ENCODE data around the gene PODN.

Gene PODN

DNA sequence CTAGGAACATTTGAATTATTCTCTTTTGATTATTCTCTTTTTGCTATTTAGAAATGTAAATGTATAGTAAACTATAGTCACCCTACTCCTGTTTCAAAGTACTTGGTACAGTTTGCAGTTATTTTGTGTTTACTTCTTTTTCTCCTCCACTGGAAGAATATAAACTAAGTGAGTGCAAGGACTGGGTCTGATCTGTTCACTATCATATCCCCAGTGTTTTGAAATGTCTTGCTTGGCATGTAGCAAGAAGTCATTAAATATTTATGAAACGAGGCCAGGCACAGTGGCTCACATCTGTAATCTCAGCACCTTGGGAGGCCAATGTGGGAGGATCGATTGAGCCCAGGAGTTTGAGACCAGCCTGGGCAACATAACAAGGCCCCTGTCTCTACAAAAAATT is 35.8 kb upstream of the PODN start:
- no peaks in the 10 kb centered on the region for H3K27me3 ChIP-seq (ENCODE audit: control insufficient read depth in 1 of 2, insufficient read depth in 2 of 2, low read length in 2 of 2)
- H3K27ac ChIP-seq (ENCODE audit: low read depth, low read length), result no peak overlapping the region

DNA sequence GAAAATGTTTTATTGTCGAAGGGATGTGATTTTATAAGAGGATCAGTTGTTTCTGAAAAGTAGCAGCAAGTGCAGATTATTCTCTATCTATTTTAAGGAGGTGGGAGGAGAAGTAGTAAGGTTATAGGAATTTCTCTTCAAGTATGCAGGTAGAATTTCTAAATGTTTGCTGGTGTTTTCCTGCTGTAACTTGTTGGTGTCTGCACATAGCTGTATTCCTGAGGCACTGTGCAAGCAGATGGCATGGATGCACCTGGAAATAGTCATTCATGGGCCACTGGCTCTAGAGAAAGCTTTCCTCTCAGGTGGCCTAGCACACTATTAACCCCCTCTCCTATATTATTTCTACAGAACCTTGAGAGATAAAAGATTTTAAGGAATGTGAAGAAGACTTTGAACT is 30.3 kb upstream of the PODN start:
- Histone ChIP-seq H3K36me3 (ENCODE audit: control insufficient read depth in 1 of 2, insufficient read depth in 2 of 2, low read length in 2 of 2) (peaks cover 6 to 28% of the 10 kb centered on the region in 2 donors), H3K9me3 (ENCODE audit: control insufficient read depth in 1 of 2, low read length in 2 of 2) (no peaks in the 10 kb centered on the region), H3K9ac (ENCODE audit: low read depth in 1 of 2, low read length in 2 of 2) (no peak overlapping the region), H3K27me3 (ENCODE audit: control insufficient read depth in 1 of 2, insufficient read depth in 2 of 2, low read length in 2 of 2) (no peaks in the 10 kb centered on the region), H3K4me3 (ENCODE audit: low read depth in 1 of 2, low read length in 2 of 2) (no peak overlapping the region), H3K4me1 (ENCODE audit: control insufficient read depth in 1 of 2, insufficient read depth in 2 of 2, low read length in 2 of 2) (no peaks in the 10 kb centered on the region), H3K27ac (ENCODE audit: low read depth, low read length) (no peak overlapping the region)

More for the DNA sequence above, 35.8 kb upstream of the PODN start:
- Histone ChIP-seq H3K4me1 (ENCODE audit: control insufficient read depth in 1 of 2, insufficient read depth in 2 of 2, low read length in 2 of 2) (peaks cover 0 to 9% of the 10 kb centered on the region in 2 donors), H3K36me3 (ENCODE audit: control insufficient read depth in 1 of 2, insufficient read depth in 2 of 2, low read length in 2 of 2) (peaks cover 0 to 23% of the 10 kb centered on the region in 2 donors), H3K9me3 (ENCODE audit: control insufficient read depth in 1 of 2, low read length in 2 of 2) (no peaks in the 10 kb centered on the region), H3K9ac (ENCODE audit: low read depth in 1 of 2, low read length in 2 of 2) (no peak overlapping the region), H3K4me3 (ENCODE audit: low read depth in 1 of 2, low read length in 2 of 2) (no peak overlapping the region)

GRCh38 chr1:53037159-53037558 is 24.9 kb upstream of the PODN start:
- Histone ChIP-seq H3K4me1 (ENCODE audit: control insufficient read depth in 1 of 2, insufficient read depth in 2 of 2, low read length in 2 of 2) (no peaks in the 10 kb centered on the region), H3K9ac (ENCODE audit: low read depth in 1 of 2, low read length in 2 of 2) (no peak overlapping the region), H3K4me3 (ENCODE audit: low read depth in 1 of 2, low read length in 2 of 2) (no peak overlapping the region), H3K9me3 (ENCODE audit: control insufficient read depth in 1 of 2, low read length in 2 of 2) (no peaks in the 10 kb centered on the region), H3K36me3 (ENCODE audit: control insufficient read depth in 1 of 2, insufficient read depth in 2 of 2, low read length in 2 of 2) (peaks cover 27 to 34% of the 10 kb centered on the region in 2 donors), H3K27ac (ENCODE audit: low read depth, low read length) (no peak overlapping the region), H3K27me3 (ENCODE audit: control insufficient read depth in 1 of 2, insufficient read depth in 2 of 2, low read length in 2 of 2) (no peaks in the 10 kb centered on the region)

- no peaks in the 10 kb centered on the region for H3K9me3 ChIP-seq (ENCODE audit: control insufficient read depth in 1 of 2, low read length in 2 of 2)
- H3K4me3 ChIP-seq (ENCODE audit: low read depth in 1 of 2, low read length in 2 of 2), result no peak overlapping the region
- H3K27me3 ChIP-seq (ENCODE audit: control insufficient read depth in 1 of 2, insufficient read depth in 2 of 2, low read length in 2 of 2), result no peaks in the 10 kb centered on the region
- H3K36me3 ChIP-seq (ENCODE audit: control insufficient read depth in 1 of 2, insufficient read depth in 2 of 2, low read length in 2 of 2), result peaks cover 22 to 35% of the 10 kb centered on the region in 2 donors
- H3K27ac ChIP-seq (ENCODE audit: low read depth, low read length), result no peak overlapping the region
- no peaks in the 10 kb centered on the region for H3K4me1 ChIP-seq (ENCODE audit: control insufficient read depth in 1 of 2, insufficient read depth in 2 of 2, low read length in 2 of 2)
- H3K9ac ChIP-seq (ENCODE audit: low read depth in 1 of 2, low read length in 2 of 2), result no peak overlapping the region
Measured at GRCh38 chr1:53038566-53038965, 23.4 kb upstream of the PODN start.

GRCh38 chr1:53043271-53043670 is 18.7 kb upstream of the PODN start:
- Histone ChIP-seq H3K9ac (ENCODE audit: low read depth in 1 of 2, low read length in 2 of 2) (no peak overlapping the region), H3K4me3 (ENCODE audit: low read depth in 1 of 2, low read length in 2 of 2) (no peak overlapping the region), H3K9me3 (ENCODE audit: control insufficient read depth in 1 of 2, low read length in 2 of 2) (no peaks in the 10 kb centered on the region), H3K27me3 (ENCODE audit: control insufficient read depth in 1 of 2, insufficient read depth in 2 of 2, low read length in 2 of 2) (no peaks in the 10 kb centered on the region), H3K27ac (ENCODE audit: low read depth, low read length) (no peak overlapping the region), H3K36me3 (ENCODE audit: control insufficient read depth in 1 of 2, insufficient read depth in 2 of 2, low read length in 2 of 2) (peaks cover 29 to 46% of the 10 kb centered on the region in 2 donors), H3K4me1 (ENCODE audit: control insufficient read depth in 1 of 2, insufficient read depth in 2 of 2, low read length in 2 of 2) (peaks cover 4 to 16% of the 10 kb centered on the region in 2 donors)

GRCh38 chr1:53044926-53045325 is 17.1 kb upstream of the PODN start:
- peaks cover 22 to 45% of the 10 kb centered on the region in 2 donors for H3K36me3 ChIP-seq (ENCODE audit: control insufficient read depth in 1 of 2, insufficient read depth in 2 of 2, low read length in 2 of 2)
- H3K27ac ChIP-seq (ENCODE audit: low read depth, low read length), result no peak overlapping the region
- no peak overlapping the region for H3K9ac ChIP-seq (ENCODE audit: low read depth in 1 of 2, low read length in 2 of 2)
- H3K27me3 ChIP-seq (ENCODE audit: control insufficient read depth in 1 of 2, insufficient read depth in 2 of 2, low read length in 2 of 2), result no peaks in the 10 kb centered on the region
- no peak overlapping the region for H3K4me3 ChIP-seq (ENCODE audit: low read depth in 1 of 2, low read length in 2 of 2)
- H3K4me1 ChIP-seq (ENCODE audit: control insufficient read depth in 1 of 2, insufficient read depth in 2 of 2, low read length in 2 of 2), result peaks cover 4 to 18% of the 10 kb centered on the region in 2 donors
- H3K9me3 ChIP-seq (ENCODE audit: control insufficient read depth in 1 of 2, low read length in 2 of 2), result no peaks in the 10 kb centered on the region

GRCh38 chr1:53046930-53047329 is 15.1 kb upstream of the PODN start:
- no peaks in the 10 kb centered on the region for H3K27me3 ChIP-seq (ENCODE audit: control insufficient read depth in 1 of 2, insufficient read depth in 2 of 2, low read length in 2 of 2)
- no peak overlapping the region for H3K27ac ChIP-seq (ENCODE audit: low read depth, low read length)
- peaks cover 4 to 18% of the 10 kb centered on the region in 2 donors for H3K4me1 ChIP-seq (ENCODE audit: control insufficient read depth in 1 of 2, insufficient read depth in 2 of 2, low read length in 2 of 2)
- H3K36me3 ChIP-seq (ENCODE audit: control insufficient read depth in 1 of 2, insufficient read depth in 2 of 2, low read length in 2 of 2), result peaks cover 21 to 50% of the 10 kb centered on the region in 2 donors
- H3K4me3 ChIP-seq (ENCODE audit: low read depth in 1 of 2, low read length in 2 of 2), result no peak overlapping the region
- no peaks in the 10 kb centered on the region for H3K9me3 ChIP-seq (ENCODE audit: control insufficient read depth in 1 of 2, low read length in 2 of 2)
- no peak overlapping the region for H3K9ac ChIP-seq (ENCODE audit: low read depth in 1 of 2, low read length in 2 of 2)

DNA sequence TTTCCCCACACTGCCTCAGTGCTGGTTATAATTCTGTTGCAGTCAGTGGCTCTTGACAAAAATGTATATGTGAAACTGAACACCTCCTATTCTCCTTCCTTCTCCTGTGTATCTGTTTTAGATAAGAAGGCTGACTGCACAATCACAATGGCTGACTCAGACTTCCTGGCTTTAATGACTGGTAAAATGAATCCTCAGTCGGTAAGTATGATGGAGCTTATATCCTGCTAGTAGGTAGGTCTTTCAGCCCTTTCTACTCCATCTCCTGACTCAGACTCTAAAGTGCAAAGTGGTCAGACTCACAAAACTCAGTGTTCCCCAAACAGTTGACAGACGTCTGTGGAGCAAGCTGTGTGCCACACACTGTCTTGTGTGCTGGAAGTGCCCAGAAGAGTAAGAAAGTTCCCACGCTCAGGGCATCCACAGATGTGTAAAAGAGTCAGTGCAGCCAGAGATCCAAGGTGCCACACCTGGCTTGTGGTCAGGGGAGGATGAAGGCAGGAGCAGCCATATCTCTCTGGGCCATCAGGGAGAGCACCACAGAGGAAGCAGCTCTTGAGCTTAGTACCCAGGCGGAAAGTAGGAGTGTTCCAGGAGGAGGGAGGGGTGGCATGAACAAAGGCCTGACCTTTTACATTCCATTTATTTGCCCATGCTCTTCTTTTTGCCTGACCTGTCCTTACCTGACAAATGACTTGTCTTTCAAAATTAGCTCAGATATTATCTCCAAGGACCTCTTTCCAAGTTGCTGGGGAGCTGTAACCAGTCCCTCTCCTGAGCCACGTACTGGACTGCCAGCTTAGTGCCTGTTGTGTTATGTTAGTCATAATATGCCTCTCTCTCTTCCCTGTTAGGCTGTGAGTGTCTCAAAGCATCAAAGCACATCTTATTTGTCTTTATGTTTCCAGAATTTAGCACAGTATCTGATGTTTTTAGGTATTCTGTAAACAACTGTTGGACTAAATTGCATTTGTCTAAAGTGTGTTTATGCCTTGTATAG is 14.0 kb upstream of the PODN start:
- Histone ChIP-seq H3K36me3 (ENCODE audit: control insufficient read depth in 1 of 2, insufficient read depth in 2 of 2, low read length in 2 of 2) (peaks cover 23 to 44% of the 10 kb centered on the region in 2 donors), H3K27ac (ENCODE audit: low read depth, low read length) (no peak overlapping the region), H3K9me3 (ENCODE audit: control insufficient read depth in 1 of 2, low read length in 2 of 2) (no peaks in the 10 kb centered on the region), H3K9ac (ENCODE audit: low read depth in 1 of 2, low read length in 2 of 2) (no peak overlapping the region), H3K27me3 (ENCODE audit: control insufficient read depth in 1 of 2, insufficient read depth in 2 of 2, low read length in 2 of 2) (no peaks in the 10 kb centered on the region), H3K4me1 (ENCODE audit: control insufficient read depth in 1 of 2, insufficient read depth in 2 of 2, low read length in 2 of 2) (peaks cover 4 to 18% of the 10 kb centered on the region in 2 donors), H3K4me3 (ENCODE audit: low read depth in 1 of 2, low read length in 2 of 2) (no peak overlapping the region)

DNA sequence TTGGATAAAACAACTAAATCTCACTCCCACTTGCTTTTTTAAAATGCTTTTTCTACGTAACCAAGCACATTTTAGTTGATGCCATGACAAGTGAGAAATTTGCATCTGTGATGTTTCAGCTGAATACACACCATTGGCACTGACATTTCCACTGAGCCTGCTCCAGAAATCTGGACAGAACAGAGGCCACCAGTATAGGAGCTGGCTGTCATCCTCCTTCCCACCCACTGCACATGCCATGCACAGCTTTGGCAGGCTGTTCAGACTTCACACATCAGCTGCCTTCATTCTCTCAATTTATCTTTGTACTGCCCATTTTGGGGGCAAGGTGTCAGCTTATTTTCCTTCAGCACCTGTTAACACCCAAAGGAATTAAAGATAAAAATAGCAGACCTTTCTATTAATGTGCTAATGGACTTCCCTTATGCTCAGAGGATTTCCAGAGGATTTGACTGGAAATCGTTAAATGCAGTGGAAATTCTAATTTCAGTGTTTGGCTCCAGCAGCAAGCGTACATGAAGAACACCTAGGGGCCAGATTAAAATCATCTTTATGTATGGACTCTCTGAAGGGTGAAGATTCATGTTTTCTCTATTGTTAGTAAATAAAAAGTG is 12.9 kb upstream of the PODN start:
- H3K4me3 ChIP-seq (ENCODE audit: low read depth in 1 of 2, low read length in 2 of 2), result no peak overlapping the region
- H3K9me3 ChIP-seq (ENCODE audit: control insufficient read depth in 1 of 2, low read length in 2 of 2), result no peaks in the 10 kb centered on the region
- peaks cover 28 to 48% of the 10 kb centered on the region in 2 donors for H3K36me3 ChIP-seq (ENCODE audit: control insufficient read depth in 1 of 2, insufficient read depth in 2 of 2, low read length in 2 of 2)
- H3K27me3 ChIP-seq (ENCODE audit: control insufficient read depth in 1 of 2, insufficient read depth in 2 of 2, low read length in 2 of 2), result no peaks in the 10 kb centered on the region
- H3K4me1 ChIP-seq (ENCODE audit: control insufficient read depth in 1 of 2, insufficient read depth in 2 of 2, low read length in 2 of 2), result peaks cover 4 to 18% of the 10 kb centered on the region in 2 donors
- H3K27ac ChIP-seq (ENCODE audit: low read depth, low read length), result no peak overlapping the region
- no peak overlapping the region for H3K9ac ChIP-seq (ENCODE audit: low read depth in 1 of 2, low read length in 2 of 2)

DNA sequence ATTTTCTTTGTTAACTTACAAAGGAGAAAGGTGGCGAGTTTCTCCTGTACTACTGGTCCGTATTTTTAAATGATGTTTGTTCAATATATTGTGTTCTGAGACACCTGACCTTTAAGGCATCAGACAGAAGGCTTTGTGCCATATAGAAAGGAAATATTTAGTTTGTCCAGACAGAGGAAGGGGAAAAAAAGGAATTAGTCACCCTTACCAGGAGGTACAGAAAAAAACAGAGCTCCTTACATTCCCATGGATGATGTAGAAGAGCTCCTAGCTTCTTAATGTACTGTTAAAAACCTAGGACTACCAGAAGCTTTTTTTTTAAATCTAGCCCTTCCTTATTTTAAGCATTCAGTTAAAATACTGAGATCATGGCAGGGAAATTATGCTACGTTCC is 12.4 kb upstream of the PODN start:
- Histone ChIP-seq H3K9me3 (ENCODE audit: control insufficient read depth in 1 of 2, low read length in 2 of 2) (no peaks in the 10 kb centered on the region), H3K27ac (ENCODE audit: low read depth, low read length) (no peak overlapping the region), H3K27me3 (ENCODE audit: control insufficient read depth in 1 of 2, insufficient read depth in 2 of 2, low read length in 2 of 2) (no peaks in the 10 kb centered on the region), H3K9ac (ENCODE audit: low read depth in 1 of 2, low read length in 2 of 2) (no peak overlapping the region), H3K4me1 (ENCODE audit: control insufficient read depth in 1 of 2, insufficient read depth in 2 of 2, low read length in 2 of 2) (peaks cover 4 to 18% of the 10 kb centered on the region in 2 donors), H3K4me3 (ENCODE audit: low read depth in 1 of 2, low read length in 2 of 2) (no peak overlapping the region), H3K36me3 (ENCODE audit: control insufficient read depth in 1 of 2, insufficient read depth in 2 of 2, low read length in 2 of 2) (peaks cover 28 to 45% of the 10 kb centered on the region in 2 donors)
